ENCODE results near the gene SAP25.
"Not testable (repeated sequence)": the region's sequence is repeated elsewhere in the genome, so short reads cannot be mapped to it uniquely, and the experiment has no call there.

- TF ChIP-seq CTCF (IDR thresholded peaks at IDR 0.05; ENCODE audit: low read depth, low read length, poor library complexity, severe bottlenecking); EZH2phosphoT487 (IDR thresholded peaks at IDR 0.05; ENCODE audit: borderline replicate concordance, low read length): not testable (repeated sequence)
Measured at GRCh38 chr7:100535982-100536381, 37.7 kb downstream of the SAP25 start.

Data from DOHH2 (cell line).